Vagina (tissue), 2 donors: ENCODE data around the gene CACNA1C.

Experiments used
- POLR2A ChIP-seq, 2 donors: fragments of 450-650 bp; IDR thresholded peaks; one replicate each; pipeline ENCODE4 v1.6.1; 2017; ENCODE audit warnings: antibody characterized with exemption in 2 of 2, mild to moderate bottlenecking in 2 of 2, moderate library complexity in 2 of 2
- POLR2AphosphoS5 ChIP-seq, 2 donors: sonication (generic); formaldehyde crosslinking; IDR thresholded peaks; one replicate each; pipeline ENCODE4 v1.9.0; 2017; ENCODE audit warnings: antibody characterized with exemption in 2 of 2, mild to moderate bottlenecking in 2 of 2, low read depth in 1 of 2; ENCODE audit not compliant: insufficient read depth in 1 of 2
- TF ChIP-seq, protein P1 (sequence below), 3 experiments: fragments of 450-650 bp in 2 of 3; fragments of 200-600 bp in 1 of 3; sonication (generic) in 1 of 3; IDR thresholded peaks; one replicate each; pipeline ENCODE4 v1.5.1; 2017 to 2019; ENCODE audit warnings: antibody characterized with exemption in 3 of 3, mild to moderate bottlenecking in 2 of 3, moderate library complexity in 2 of 3

DNA sequence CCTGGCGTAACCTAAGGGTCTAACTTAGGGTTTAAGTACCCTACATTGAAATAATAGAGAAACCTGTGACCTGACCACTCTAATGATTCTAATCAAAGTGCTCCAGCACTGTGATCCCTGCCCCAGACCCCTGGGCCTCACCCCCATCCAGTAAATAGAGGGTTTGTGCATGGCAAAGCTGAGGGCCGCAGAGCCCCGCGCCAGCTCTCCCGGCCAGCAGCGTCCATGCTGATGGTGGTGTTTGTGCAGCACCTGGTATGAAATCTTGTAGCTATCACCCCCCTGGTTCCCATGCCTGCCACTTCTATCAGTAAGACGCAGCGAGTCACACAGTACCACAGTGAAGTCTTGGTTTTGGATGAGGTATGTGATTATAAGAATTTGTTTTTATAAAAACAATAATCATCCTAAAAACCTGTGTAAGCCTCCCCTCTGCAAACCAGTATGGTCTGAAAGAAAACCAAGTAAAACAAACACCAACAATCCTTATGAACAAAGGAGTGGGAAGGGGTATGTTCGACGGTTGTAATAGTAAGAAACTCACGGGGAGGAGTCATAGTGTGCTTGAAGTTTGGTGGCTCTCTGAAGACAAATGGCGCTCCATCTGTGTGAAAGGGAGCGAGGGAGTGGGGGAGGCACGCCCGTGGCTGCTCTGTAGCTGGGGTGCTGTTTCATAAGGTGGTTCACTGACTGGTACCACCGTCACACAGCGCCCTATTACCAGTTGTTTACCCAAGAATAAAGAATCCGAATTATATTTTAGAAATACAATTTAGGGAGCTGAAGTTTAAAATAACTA lies 156.2 kb downstream of the CACNA1C start:
- TF ChIP-seq, protein P1, sequence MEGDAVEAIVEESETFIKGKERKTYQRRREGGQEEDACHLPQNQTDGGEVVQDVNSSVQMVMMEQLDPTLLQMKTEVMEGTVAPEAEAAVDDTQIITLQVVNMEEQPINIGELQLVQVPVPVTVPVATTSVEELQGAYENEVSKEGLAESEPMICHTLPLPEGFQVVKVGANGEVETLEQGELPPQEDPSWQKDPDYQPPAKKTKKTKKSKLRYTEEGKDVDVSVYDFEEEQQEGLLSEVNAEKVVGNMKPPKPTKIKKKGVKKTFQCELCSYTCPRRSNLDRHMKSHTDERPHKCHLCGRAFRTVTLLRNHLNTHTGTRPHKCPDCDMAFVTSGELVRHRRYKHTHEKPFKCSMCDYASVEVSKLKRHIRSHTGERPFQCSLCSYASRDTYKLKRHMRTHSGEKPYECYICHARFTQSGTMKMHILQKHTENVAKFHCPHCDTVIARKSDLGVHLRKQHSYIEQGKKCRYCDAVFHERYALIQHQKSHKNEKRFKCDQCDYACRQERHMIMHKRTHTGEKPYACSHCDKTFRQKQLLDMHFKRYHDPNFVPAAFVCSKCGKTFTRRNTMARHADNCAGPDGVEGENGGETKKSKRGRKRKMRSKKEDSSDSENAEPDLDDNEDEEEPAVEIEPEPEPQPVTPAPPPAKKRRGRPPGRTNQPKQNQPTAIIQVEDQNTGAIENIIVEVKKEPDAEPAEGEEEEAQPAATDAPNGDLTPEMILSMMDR (IDR thresholded peaks at IDR 0.05): no peak
- no peak for TF ChIP-seq POLR2A (IDR thresholded peaks at IDR 0.05)
- no peak for TF ChIP-seq POLR2AphosphoS5 (IDR thresholded peaks at IDR 0.05; ENCODE audit: insufficient read depth in 1 of 2, low read depth in 1 of 2)
